Effector memory CD4-positive, alpha-beta T cell (primary cell): ENCODE results near the gene COMP.

ENCODE experiments used
- DNase-seq, 3 donors: peaks; one replicate each; pipeline ENCODE4 v3.0.0-alpha.2; 2020
- H3K27ac ChIP-seq: 2 replicates; pipeline ENCODE4 v1.7.0; 2013; ENCODE audit warnings: mild to moderate bottlenecking, low read length, moderate library complexity; ENCODE audit not compliant: insufficient read depth, poor library complexity, severe bottlenecking
- H3K27me3 ChIP-seq: replicated peaks from 2 replicates; pipeline ENCODE4 v1.7.0; 2013; ENCODE audit warnings: mild to moderate bottlenecking, low read length; ENCODE audit not compliant: insufficient read depth, control insufficient read depth, poor library complexity, severe bottlenecking
- H3K36me3 ChIP-seq: 2 replicates; pipeline ENCODE4 v1.7.0; 2013; ENCODE audit warnings: mild to moderate bottlenecking, low read length, moderate library complexity; ENCODE audit not compliant: control insufficient read depth, insufficient read depth
- H3K4me1 ChIP-seq: 2 replicates; pipeline ENCODE4 v1.7.0; 2013; ENCODE audit warnings: low read length, mild to moderate bottlenecking; ENCODE audit not compliant: control insufficient read depth, insufficient read depth, poor library complexity, severe bottlenecking
- H3K4me3 ChIP-seq: 2 replicates; pipeline ENCODE4 v1.7.0; 2013; ENCODE audit warnings: low read length, low read depth, mild to moderate bottlenecking; ENCODE audit not compliant: insufficient read depth, poor library complexity, severe bottlenecking
- H3K9me3 ChIP-seq: 2 replicates; pipeline ENCODE4 v1.7.0; 2013; ENCODE audit warnings: mild to moderate bottlenecking, low read length, moderate library complexity; ENCODE audit not compliant: control insufficient read depth

Gene COMP

DNA sequence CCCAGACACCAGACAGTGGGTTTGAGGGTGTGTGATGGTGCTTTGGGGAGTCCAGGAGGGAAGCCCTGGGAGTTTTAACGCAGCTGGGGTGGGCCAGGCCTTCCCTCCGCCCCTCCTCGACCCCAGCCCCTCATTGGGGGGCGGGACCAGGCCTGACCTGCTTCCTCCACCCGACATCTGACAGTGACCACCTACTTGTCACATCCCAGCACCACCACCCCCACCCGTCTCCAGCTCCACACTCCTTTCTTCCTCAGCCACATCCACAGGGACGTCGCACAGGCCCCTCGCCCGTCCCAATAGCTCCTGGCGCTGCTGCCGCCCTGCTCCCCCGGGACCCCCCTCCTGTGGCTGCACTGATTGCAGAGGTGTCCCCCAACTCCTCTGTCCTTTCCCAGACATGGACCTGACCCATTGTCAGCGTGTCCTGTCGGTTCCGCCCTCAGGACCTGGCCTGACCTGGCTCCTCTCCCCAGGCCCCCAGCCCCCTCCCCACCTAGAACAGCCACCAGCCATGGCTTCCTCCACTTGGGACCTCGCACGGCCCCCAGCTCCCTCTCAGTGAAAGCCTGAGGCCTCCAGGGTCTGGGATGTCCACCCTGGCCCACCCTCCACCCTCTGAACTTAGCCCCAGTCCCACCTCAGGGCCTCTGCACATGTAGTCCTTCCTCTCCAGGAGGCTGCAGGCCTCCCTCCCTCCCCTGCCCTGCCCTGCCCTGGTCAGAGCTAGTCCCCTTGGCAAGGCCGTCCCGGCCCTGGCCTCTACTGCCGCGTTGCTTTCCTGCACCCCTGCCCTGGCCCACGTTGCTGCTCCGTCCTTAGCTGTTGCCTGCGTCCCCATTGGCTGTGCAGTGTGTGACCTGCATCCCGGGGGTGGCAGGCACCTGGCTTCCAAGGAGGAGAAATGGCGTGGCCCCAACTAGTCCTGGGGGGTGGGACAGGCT lies 30.4 kb downstream of the COMP start:
- H3K4me1 ChIP-seq, result no peaks in the 10 kb centered on the region
- H3K4me3 ChIP-seq, result no peak overlapping the region
- no peaks in the 10 kb centered on the region for H3K9me3 ChIP-seq
- no peaks in the 10 kb centered on the region for H3K36me3 ChIP-seq
- H3K27ac ChIP-seq, result no peak overlapping the region
- no peaks in the 10 kb centered on the region for H3K27me3 ChIP-seq
- DNase-seq, result no peak

DNA sequence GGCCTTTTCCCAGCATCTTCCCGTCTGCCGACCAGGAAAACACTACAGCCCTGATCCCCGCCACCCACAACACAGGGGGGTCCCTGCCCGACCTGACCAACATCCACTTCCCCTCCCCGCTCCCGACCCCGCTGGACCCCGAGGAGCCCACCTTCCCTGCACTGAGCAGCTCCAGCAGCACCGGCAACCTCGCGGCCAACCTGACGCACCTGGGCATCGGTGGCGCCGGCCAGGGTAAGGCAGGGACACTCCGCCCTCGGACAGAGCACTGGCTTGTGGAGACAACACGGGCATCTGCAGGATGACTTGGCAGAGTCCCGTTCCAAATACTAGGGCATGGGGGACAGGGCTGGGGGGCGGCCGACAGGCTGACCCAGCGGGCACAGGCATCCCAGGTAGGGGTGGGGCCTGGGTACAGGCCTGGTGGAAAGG lies 31.1 kb downstream of the COMP start:
- Histone ChIP-seq H3K27ac (no peak overlapping the region), H3K9me3 (no peaks in the 10 kb centered on the region), H3K4me1 (no peaks in the 10 kb centered on the region), H3K36me3 (no peaks in the 10 kb centered on the region), H3K27me3 (no peaks in the 10 kb centered on the region), H3K4me3 (no peak overlapping the region)
- no peak for DNase-seq

DNA sequence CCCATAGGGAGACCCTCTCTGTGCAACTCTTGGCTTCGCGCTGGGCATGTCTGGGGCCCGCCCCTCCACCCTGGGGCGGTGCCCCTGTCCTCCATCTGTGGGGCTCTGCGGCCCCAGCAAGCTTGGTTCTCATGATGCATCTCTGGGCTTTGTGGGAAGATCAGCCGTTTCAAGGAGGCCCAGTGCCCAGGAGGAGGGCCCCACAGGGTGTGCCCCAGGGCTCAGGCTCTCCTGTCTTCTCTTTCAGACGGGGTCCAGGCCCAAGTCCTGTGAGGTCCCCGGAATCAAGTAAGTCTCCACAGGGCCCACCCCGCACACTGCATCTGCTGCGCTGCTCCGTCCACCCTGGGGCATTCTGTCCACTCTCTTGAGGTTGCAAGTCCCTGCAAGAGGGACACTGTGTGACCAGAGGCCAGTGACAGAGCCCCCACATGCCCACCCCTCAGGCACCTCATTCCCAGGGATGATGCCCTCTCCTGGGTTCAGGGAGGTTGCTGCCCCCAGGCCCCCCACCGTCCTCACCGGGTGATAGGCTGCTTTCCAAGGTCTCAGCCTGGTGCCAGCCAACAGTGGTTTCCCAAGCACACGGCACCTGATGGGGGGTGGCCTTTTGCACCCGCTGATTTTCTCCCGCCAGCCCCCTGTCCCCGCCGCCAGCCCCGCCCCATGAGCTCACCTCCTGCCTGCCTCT lies 31.7 kb downstream of the COMP start:
- no peak overlapping the region for H3K27ac ChIP-seq
- H3K27me3 ChIP-seq, result no peaks in the 10 kb centered on the region
- no peak overlapping the region for H3K4me3 ChIP-seq
- H3K36me3 ChIP-seq, result no peaks in the 10 kb centered on the region
- no peaks in the 10 kb centered on the region for H3K4me1 ChIP-seq
- H3K9me3 ChIP-seq, result no peaks in the 10 kb centered on the region
- no peak for DNase-seq

DNA sequence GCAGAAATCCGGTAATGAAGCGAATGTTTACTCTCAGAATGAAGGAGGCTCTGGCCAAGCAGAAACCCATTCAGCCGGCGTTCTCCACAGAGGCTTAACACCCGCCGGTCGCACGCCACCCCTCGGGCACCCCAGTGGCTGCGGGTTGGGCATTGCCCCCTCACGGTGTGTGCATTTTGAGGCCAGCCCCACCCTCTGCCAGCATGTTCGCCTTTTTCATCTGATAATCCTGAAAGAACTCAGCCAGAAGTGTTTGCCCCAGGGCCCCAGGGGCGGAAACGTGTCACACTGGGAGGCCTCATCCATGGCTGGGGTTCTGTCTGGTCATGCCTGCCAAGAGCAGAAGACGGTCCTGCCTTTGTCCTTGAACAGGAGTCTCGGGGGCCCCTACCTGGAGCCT lies 34.2 kb downstream of the COMP start:
- no peak for DNase-seq
- no peaks in the 10 kb centered on the region for H3K27me3 ChIP-seq
- H3K27ac ChIP-seq, result no peak overlapping the region
- no peaks in the 10 kb centered on the region for H3K4me1 ChIP-seq
- H3K4me3 ChIP-seq, result no peak overlapping the region
- no peaks in the 10 kb centered on the region for H3K36me3 ChIP-seq
- H3K9me3 ChIP-seq, result no peaks in the 10 kb centered on the region

DNA sequence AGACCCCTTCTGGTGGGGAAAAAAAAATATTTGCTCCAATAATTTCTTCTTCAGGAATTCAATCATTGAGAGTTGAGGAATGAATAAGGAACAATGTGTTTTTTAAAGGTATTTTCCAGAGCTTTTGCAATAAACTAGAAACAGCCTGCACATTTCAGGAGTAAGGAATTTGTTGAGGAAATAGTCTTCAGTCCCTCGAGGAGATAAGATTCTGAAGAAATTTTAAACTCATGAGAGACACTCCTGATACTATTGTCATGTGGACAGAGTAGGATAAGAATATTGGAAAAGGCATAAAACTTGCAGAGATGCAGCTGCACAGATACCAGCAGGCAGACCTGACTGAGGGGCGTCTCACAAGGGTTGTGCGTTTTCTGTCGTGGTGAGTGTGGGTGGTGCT lies 36.6 kb downstream of the COMP start:
- no peaks in the 10 kb centered on the region for H3K9me3 ChIP-seq
- no peak overlapping the region for H3K4me3 ChIP-seq
- no peaks in the 10 kb centered on the region for H3K27me3 ChIP-seq
- H3K4me1 ChIP-seq, result no peaks in the 10 kb centered on the region
- no peak overlapping the region for H3K27ac ChIP-seq
- DNase-seq, result no peak
- peaks cover 5% of the 10 kb centered on the region for H3K36me3 ChIP-seq

DNA sequence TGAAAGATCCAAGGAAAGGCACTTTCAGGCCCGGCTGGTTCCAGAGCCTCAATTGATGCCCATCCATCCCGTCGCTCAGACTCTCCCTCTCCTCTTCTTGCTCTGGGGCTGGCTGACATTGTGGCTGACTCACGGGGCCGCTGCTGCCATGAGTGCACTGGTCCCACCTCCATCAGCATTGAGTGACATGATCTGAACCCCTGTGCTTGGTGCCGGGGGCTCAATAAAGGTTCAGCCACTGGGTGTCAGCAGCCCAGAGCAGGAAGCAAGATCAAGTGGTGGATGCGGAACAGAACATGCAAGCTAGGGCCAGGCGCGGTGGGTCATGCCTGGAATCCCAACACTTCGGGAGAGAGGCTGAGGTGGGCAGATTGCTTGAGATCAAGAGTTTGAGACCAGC lies 39.5 kb downstream of the COMP start:
- H3K4me3 ChIP-seq, result no peak overlapping the region
- no peak overlapping the region for H3K27ac ChIP-seq
- no peaks in the 10 kb centered on the region for H3K9me3 ChIP-seq
- no peak for DNase-seq
- no peaks in the 10 kb centered on the region for H3K4me1 ChIP-seq
- no peaks in the 10 kb centered on the region for H3K27me3 ChIP-seq
- H3K36me3 ChIP-seq, result peaks cover 5% of the 10 kb centered on the region

DNA sequence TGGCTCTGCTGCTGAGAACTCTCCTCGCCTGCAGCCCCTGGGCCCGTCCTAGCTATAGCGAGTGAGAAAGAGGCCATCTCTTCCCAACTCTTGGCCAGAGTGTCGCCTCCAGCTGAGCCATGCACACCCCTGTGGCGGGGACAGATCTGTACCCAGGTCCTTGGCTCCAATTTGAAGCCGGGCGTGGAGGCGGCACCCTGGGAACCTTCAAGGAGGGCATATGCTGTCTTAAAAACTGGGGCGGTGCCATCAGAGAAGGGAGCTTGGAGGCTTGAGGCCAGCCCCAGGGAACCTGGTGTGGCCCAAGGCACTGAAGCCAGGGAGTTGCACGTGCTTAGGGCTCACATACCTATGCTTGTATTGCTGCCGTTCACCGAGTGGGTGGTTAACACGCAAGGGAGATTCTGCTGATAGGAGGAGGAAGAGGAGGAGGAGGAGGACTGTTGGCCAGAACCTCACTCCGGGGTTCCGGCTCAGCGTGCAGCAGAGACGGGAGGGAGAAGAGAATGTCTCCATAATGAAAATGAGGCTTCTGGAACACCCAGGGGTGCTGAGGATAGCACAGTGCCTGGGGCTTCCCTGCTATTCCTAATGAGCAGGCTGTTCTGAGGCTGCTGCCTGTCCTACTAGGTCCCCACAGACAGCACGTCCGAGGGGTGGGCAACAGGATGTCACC lies 40.7 kb downstream of the COMP start:
- H3K9me3 ChIP-seq, result no peaks in the 10 kb centered on the region
- H3K36me3 ChIP-seq, result peaks cover 5% of the 10 kb centered on the region
- DNase-seq, result no peak

DNA sequence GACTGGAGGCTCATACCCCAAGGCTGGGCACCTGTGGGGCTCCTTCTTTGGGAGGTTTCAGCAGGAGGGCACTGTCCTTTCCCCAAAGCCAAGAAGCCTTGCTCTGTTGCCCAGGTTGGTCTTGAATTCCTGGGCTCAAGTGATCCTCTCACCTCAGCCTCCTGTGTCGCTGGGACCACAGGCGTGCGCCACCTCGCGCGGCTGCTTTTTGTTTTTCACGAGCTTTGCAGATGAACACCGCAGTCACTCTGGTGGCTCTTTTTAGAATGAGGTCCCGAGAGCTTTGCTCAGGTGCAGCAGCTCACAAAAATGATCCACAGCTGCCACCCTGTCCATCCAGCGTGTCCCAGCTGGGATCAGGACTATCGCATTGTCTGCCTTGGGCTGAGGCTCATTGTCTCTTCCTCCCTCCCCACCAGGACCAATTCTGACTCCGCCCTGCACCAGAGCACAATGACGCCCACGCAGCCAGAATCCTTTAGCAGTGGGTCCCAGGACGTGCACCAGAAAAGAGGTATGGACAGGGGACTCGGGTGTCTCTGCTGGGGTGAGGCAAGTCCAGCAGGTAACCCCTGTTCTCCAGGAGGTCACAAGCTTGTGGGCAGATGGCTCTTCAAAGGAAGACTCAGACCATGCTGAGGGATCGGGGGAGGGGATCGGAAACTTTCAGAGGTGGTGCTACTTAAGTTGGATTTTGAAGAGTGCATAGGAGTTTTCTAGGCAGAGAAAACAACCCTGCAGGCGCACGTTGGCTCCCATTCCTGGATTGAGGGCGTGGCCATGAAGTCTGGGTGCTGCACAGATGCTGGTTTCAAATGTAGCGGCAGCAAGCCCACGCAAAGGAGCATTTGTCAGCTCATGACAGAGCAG lies 41.5 kb downstream of the COMP start:
- H3K4me1 ChIP-seq, result no peaks in the 10 kb centered on the region
- no peak overlapping the region for H3K4me3 ChIP-seq
- no peaks in the 10 kb centered on the region for H3K27me3 ChIP-seq
- no peaks in the 10 kb centered on the region for H3K9me3 ChIP-seq
- no peak for DNase-seq
- H3K36me3 ChIP-seq, result peaks cover 5% of the 10 kb centered on the region
- H3K27ac ChIP-seq, result no peak overlapping the region

More for the DNA sequence above, 40.7 kb downstream of the COMP start:
- Histone ChIP-seq H3K27me3 (no peaks in the 10 kb centered on the region), H3K27ac (no peak overlapping the region), H3K4me1 (no peaks in the 10 kb centered on the region), H3K4me3 (no peak overlapping the region)

DNA sequence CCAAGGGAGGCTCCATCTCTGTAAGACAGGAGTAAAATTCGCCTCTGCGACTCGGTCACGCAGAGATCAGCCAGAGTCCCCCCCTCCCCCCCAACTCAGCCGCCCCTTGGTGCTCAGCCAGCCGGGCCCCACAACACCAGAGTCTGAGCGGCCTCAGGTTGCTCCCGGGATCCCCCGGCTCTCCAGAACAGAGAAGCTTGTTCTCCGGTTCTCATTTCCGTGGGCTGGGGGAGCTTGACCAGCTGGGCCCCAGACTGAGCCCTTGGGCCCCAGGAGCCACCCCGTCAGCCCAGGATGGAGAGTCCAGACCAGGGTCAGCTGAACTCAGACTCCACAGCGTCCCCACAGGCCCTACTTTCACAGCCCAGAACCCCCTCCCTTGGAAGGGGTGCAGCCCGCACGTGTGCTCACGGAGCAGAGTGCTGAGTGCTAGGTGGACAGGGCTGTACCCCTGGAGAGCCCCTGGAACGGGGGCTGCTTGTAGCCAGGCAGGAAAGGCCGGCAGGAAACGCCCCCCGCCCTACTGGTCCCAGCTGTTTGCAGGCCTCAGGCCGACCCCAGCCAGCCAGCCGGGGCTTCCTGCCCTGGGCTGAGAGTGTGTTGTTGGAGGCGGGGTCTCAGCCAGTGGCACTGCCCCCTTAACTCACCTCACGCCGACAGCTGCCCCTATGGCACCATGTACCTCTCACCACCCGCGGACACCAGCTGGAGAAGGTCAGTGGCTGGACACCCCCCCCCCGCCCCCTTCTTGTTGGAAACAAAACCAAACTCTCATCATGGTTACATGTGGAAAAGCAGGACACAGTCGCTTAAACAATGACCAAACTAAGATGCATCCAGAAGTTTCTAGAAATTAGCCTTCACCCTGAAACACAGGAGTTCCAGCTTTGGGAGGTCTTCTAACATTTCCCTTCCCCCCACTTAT lies 44.4 kb downstream of the COMP start:
- H3K9me3 ChIP-seq, result no peaks in the 10 kb centered on the region
- no peak overlapping the region for H3K4me3 ChIP-seq
- H3K27me3 ChIP-seq, result no peaks in the 10 kb centered on the region
- no peak for DNase-seq
- H3K36me3 ChIP-seq, result peaks cover 5% of the 10 kb centered on the region
- H3K4me1 ChIP-seq, result no peaks in the 10 kb centered on the region
- H3K27ac ChIP-seq, result no peak overlapping the region
